ENCODE measurements around the gene NFIX. TPM values are rescaled to one million over a fixed set of nuclear protein-coding genes. Genes with fewer than 3 reads are reported as not detected.

The NFIX gene
- total and polyA plus RNA-seq, 2 of the 13 experiments (the other 11 are each of a cell fraction or from before 2014, with no cell fraction given) = 3.4 to 5.4 TPM

DNA sequence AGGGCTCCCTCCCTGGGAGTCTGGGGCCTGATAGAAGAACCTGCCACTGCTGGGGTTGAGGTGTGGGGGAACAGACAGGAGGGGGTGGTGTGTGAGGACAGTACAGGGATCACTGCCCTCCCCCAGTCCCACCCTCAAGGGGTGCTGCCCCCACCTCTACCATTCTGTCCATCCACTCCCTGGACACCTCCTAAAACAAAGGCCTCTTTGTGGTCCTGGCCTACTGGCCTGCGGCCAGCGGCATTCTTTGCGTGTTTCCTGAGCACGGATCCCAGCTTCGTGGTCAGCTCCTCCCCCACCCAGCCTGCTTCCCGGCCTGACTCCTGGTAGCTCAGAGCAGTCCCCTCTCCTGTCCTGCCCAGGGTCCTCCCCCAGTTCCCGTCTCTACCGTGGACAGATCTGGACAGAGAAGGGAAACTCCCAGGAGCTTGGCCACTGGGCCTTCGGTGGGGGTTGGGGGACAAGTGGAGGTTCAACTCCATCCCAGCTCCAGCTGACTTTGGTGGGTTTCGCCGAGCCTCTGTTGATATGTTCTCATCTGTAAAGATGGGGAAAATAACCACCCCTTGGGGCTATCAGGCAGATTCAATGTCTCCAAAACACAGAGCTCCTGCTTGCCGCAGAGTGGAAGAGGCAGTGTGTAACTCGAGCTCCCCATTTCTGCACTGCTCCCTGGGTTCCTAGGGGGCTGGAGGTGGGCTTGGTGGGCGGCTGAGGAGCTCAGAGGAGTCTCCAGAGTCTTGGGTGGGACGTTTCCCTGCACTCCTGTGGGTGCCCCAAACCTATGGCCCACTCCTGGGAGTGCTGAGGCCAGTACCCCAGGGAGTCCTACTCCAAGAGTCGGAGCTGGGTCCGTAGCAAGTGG is 58.7 kb downstream of the NFIX start (continued):
- TF ChIP-seq, protein P1, sequence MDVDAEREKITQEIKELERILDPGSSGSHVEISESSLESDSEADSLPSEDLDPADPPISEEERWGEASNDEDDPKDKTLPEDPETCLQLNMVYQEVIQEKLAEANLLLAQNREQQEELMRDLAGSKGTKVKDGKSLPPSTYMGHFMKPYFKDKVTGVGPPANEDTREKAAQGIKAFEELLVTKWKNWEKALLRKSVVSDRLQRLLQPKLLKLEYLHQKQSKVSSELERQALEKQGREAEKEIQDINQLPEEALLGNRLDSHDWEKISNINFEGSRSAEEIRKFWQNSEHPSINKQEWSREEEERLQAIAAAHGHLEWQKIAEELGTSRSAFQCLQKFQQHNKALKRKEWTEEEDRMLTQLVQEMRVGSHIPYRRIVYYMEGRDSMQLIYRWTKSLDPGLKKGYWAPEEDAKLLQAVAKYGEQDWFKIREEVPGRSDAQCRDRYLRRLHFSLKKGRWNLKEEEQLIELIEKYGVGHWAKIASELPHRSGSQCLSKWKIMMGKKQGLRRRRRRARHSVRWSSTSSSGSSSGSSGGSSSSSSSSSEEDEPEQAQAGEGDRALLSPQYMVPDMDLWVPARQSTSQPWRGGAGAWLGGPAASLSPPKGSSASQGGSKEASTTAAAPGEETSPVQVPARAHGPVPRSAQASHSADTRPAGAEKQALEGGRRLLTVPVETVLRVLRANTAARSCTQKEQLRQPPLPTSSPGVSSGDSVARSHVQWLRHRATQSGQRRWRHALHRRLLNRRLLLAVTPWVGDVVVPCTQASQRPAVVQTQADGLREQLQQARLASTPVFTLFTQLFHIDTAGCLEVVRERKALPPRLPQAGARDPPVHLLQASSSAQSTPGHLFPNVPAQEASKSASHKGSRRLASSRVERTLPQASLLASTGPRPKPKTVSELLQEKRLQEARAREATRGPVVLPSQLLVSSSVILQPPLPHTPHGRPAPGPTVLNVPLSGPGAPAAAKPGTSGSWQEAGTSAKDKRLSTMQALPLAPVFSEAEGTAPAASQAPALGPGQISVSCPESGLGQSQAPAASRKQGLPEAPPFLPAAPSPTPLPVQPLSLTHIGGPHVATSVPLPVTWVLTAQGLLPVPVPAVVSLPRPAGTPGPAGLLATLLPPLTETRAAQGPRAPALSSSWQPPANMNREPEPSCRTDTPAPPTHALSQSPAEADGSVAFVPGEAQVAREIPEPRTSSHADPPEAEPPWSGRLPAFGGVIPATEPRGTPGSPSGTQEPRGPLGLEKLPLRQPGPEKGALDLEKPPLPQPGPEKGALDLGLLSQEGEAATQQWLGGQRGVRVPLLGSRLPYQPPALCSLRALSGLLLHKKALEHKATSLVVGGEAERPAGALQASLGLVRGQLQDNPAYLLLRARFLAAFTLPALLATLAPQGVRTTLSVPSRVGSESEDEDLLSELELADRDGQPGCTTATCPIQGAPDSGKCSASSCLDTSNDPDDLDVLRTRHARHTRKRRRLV (CRISPR knock-in tag; IDR thresholded peaks at IDR 0.05) = peak; percentile 64; the same call in 1 of the 2 replicates
- TF ChIP-seq, protein P2, sequence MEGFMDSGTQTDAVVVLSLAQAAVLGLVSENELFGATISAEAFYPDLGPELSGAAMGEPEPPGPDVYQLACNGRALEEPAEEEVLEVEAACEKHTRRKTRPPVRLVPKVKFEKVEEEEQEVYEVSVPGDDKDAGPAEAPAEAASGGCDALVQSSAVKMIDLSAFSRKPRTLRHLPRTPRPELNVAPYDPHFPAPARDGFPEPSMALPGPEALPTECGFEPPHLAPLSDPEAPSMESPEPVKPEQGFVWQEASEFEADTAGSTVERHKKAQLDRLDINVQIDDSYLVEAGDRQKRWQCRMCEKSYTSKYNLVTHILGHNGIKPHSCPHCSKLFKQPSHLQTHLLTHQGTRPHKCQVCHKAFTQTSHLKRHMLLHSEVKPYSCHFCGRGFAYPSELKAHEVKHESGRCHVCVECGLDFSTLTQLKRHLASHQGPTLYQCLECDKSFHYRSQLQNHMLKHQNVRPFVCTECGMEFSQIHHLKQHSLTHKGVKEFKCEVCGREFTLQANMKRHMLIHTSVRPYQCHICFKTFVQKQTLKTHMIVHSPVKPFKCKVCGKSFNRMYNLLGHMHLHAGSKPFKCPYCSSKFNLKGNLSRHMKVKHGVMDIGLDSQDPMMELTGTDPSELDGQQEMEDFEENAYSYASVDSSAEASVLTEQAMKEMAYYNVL (CRISPR knock-in tag; IDR thresholded peaks at IDR 0.05; ENCODE audit: borderline replicate concordance) = peak; percentile 89
- no peak; the same call in 1 of the 2 replicates for TF ChIP-seq ZNF772 (CRISPR knock-in tag; IDR thresholded peaks at IDR 0.05)
- TF ChIP-seq ZSCAN31 (CRISPR knock-in tag; IDR thresholded peaks at IDR 0.05; ENCODE audit: low read depth) = no peak
- no peak for TF ChIP-seq ZNF672 (CRISPR knock-in tag; IDR thresholded peaks at IDR 0.05)
- TF ChIP-seq ZNF550 (CRISPR knock-in tag; IDR thresholded peaks at IDR 0.05; ENCODE audit: borderline replicate concordance) = no peak
- TF ChIP-seq ARID2 (CRISPR knock-in tag; IDR thresholded peaks at IDR 0.05; ENCODE audit: borderline replicate concordance) = no peak
- no peak for TF ChIP-seq ZNF83 (CRISPR knock-in tag; IDR thresholded peaks at IDR 0.05; ENCODE audit: borderline replicate concordance)
- TF ChIP-seq TAF1 (CRISPR knock-in tag; IDR thresholded peaks at IDR 0.05) = peak; percentile 41
- TF ChIP-seq, protein P3, sequence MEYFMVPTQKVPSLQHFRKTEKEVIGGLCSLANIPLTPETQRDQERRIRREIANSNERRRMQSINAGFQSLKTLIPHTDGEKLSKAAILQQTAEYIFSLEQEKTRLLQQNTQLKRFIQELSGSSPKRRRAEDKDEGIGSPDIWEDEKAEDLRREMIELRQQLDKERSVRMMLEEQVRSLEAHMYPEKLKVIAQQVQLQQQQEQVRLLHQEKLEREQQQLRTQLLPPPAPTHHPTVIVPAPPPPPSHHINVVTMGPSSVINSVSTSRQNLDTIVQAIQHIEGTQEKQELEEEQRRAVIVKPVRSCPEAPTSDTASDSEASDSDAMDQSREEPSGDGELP (IDR thresholded peaks at IDR 0.05; ENCODE audit: borderline replicate concordance, low read depth) = peak; percentile 69; the same call in 1 of the 2 replicates
- peak; percentile 63 for TF ChIP-seq RBM22 (optimal IDR thresholded peaks at IDR 0.05; ENCODE audit: low read length)
- no peak for TF ChIP-seq NAIF1 (CRISPR knock-in tag; IDR thresholded peaks at IDR 0.05; ENCODE audit: borderline replicate concordance)
- no peak for TF ChIP-seq ZFP36 (IDR thresholded peaks at IDR 0.05; ENCODE audit: borderline replicate concordance, low read depth, low read length, partially characterized antibody)
- TF ChIP-seq TRIM24 (CRISPR knock-in tag; IDR thresholded peaks at IDR 0.05) = peak; percentile 7; the same call in 1 of the 2 replicates
